Activated T-cell treated with anti-CD3 and anti-CD28 coated beads for 4 hours (primary cell): ENCODE measurements around the gene UACA.

ENCODE experiments used
- DNase-seq: peaks from one replicate; pipeline ENCODE4 v3.0.0-alpha.2; 2020

The UACA gene

GRCh38 chr15:70708839-70709238, 54.5 kb downstream of the UACA start:
- no peak for DNase-seq

DNA sequence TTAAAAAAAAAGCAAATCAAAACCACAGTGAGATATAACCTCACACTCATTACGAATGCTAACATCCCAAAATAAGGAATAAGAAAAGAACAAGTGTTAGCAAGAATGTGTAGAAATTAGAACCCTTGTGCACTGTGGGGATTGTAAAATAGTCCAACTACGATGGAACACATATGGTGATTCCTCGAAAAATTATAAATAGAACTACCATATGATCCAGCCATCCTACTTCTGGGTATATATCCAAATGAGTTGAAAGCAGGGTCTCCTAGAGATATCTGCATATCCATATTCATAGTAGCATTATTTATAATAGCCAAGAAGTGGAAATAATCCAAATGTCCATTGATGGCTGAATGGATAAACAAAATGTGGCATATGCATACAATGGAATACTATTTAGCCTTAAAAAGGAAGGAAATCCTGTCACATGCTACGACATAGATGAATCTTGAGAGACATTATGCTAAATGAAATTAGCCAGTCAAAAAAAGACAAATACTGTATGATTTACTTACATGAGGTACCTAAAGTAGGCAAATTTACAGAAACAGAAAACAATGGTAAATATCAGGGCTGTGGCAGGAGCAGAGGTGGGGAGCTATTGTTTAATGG, 55.6 kb downstream of the UACA start:
- no peak for DNase-seq

DNA sequence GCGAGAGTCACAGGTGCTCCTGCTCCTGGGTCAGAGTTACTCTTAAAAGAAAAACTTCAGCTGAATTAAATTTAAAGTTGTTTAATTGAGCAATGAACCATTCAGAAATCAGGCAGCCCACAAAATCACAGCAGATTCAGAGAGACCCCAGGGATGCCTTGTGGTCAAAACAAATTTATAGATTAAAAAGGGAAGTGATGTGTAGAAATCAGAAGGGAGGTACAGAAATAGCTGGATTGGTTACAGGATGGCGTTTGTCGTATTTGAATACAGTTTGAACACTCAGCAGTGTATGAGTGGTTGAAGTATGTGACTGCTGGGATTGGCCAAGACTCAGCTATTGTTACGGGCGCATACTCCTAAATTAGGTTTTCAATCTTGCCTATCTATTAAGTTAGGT, 58.6 kb downstream of the UACA start:
- no peak for DNase-seq

GRCh38 chr15:70704166-70704565, 59.2 kb downstream of the UACA start:
- DNase-seq: no peak

GRCh38 chr15:70703096-70703878, 60.1 kb downstream of the UACA start:
- DNase-seq: no peak

- no peak for DNase-seq
Measured at GRCh38 chr15:70702584-70702983, 60.8 kb downstream of the UACA start.

DNA sequence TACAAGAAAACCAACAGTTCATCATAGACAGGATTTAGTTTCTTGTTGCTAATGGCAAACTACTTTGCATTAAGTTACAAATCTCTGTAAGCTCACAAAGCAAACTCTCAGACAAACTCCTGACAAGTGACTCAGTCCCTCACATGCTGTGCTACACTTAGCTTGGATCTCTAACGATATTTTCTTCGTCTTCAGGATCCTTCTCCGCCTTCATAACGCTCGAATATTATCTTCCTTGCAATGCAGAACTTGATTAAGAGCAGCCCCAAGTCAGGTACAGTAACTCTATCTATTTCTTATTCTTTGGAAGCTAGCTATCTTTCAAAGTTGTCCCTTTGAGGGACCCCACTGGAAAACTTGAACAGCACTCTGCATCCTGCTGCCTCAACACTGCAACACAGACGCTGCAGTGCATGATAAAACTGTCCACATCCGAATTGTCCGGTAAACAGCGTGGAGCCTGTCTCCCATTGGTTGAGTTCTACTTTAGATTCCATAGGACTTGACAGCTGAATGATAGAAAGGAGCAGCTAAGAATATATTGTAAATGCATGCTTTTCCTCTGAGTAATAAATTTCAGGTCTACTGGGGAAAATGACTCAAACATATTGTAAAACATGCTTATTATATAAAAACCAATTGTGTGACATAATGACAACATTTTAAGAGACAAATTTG, 61.3 kb downstream of the UACA start:
- DNase-seq: no peak

- DNase-seq: no peak
Measured at GRCh38 chr15:70701171-70701570, 62.2 kb downstream of the UACA start.

DNA sequence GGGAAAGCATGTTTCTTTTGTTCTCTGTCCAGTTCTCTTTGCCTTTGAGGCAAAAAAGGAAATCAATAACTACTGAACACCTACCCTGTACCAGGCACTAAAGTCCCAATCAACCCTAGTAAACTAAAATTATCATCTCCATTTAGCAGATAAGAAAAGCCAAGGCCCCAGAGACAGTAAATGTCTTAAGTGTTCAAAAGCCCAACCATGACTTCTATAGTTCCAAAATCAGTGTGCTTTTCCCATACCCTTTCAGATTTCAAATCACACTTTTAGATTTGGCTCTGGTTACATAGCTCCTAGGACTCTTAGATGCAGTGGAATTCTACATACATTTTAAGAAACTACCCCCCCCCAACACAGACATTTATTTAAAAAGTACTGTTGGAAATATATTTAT, 63.5 kb downstream of the UACA start:
- no peak for DNase-seq

GRCh38 chr15:70698836-70699390, 64.4 kb downstream of the UACA start:
- no peak for DNase-seq

DNA sequence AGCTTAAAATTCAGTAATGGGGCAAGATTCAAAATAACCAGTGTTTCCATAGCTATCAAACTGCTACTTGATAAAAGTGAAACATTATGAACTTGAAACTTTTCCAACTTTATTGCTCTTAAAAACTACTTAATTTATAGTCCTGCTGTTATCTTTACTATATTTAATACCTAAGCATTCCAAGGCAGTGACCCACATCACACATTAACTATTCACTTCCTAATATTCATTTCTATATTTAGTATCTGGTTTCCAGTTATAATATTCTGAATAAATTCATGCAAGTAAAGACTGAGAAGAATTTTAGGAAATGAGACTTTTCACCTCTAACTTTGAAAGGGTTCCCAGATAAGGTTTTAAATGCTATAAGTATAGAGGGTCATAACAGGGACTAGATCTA, 64.9 kb downstream of the UACA start:
- no peak for DNase-seq

DNA sequence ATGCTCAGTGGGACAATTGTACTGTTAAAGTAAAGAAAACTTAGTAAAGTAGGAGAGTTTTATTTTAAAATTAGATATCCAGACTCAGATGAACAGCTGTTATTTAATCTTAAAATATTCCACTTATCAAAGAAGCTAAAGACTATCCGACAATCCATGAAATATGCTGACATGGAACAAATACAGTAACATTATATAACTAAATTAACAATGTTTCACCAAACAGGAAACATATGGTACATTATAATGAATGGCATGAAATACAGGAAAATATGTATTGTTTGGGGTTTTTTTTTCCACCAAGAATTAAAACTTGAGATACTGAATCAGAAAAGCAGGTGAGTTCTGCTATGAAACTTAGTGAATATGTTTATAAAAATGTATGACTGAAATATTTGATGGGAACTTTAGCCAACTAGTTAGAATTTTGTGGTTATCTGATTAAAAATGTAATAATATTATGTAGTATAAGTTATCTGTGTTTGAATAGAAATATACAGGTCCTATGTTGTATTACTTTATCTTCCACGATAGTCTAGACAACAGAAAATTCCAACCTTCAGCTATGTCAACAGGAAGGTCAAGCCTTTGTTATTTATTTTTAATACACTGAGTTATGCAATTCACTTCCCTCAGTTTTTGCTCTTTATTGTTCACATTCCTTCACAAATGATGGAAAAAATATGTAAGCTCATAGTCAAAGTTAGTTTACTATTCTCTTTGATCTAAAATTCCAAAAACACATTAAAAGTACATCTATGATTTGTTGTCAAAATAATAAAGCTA, 72.7 kb downstream of the UACA start:
- no peak for DNase-seq

DNA sequence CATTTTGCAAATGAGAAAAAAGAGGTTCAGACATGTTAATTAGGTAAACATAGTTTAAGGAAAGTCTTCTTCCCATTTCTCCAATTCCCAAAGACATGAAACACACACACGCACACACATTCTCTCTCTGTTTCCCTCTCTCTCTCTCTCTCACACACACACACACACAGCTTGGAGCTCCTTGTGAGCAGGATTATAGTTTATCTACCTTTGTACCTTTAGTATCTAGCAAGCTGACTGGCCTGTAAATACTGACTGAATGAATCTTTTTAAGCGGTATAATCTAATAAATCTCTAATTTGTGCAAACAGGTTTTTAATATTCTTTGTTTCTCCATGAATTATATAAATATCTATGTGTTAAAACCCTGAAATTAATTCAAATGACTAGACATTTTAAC, 73.3 kb downstream of the UACA start:
- DNase-seq: no peak

- DNase-seq: no peak
Measured at GRCh38 chr15:70687482-70687881, 75.9 kb downstream of the UACA start.

GRCh38 chr15:70680817-70681216, 82.5 kb downstream of the UACA start:
- DNase-seq: no peak

- DNase-seq: no peak
Measured at GRCh38 chr15:70679919-70680231, 83.5 kb downstream of the UACA start.

- no peak for DNase-seq
Measured at GRCh38 chr15:70672081-70672480, 91.3 kb downstream of the UACA start.

DNA sequence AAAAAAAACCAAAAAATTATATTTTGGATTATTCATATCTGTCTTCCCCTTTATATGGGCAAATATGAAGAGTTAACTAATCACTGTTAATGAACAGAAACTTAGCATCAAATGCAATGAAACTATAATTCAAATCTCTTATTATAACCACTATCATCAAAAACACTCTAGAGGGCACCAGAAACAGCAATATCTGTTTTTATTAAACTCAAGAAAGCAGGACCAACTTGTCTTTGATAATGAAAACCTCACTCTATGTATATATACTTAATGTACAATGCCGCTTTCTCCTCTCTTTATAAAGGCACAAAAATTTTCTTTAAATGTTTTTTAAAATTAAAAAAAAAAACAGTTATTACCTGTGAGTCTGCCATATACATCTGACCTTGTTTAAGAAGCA, 92.7 kb downstream of the UACA start:
- no peak for DNase-seq

DNA sequence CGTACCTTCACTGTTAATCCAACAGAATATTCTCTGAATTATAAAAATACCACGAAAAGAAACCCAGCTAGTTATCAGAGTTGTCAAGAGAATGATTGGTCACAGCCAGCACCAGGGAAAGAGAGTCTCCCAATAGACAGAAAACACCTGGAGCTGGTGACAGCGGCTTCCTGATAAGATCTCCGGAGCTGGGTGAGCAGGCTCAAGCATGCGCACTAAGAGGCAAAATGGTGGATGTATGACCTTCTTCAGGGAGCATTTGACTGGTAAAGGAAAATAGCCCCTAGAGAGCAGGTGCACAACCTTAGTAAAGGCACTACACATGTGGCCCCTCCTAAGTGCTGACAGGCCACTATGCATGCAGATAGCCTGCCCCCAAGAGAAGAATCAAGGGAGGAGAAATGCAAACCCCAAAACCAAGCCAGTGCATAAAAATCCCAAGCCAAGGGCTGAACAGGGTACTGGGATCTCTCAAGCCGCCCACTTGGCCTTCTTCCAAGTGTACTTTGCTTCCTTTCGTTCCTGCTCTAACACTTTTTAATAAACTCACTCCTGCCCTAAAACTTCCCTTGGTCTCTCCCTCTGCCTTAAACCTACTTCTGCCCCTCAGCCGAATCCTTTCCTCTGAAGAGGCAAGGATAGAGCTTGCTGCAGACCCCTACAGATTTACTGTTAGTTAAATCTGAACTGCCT, 93.2 kb downstream of the UACA start:
- DNase-seq: no peak

GRCh38 chr15:70669006-70669602, 94.3 kb downstream of the UACA start:
- DNase-seq: no peak

GRCh38 chr15:70665599-70665998, 97.8 kb downstream of the UACA start:
- no peak for DNase-seq

- DNase-seq: no peak
Measured at GRCh38 chr15:70664494-70664893, 98.9 kb downstream of the UACA start.
